DND-41 (cell line): ENCODE results near the gene PIGQ.

Source experiments
- ATAC-seq: fragments of 200-7000 bp; cut with Tn5 transposase; 3 replicates; pipeline ENCODE4 v1.9.1; 2021; ENCODE audit warnings: low read depth; ENCODE audit not compliant: insufficient read depth
- DNase-seq: peaks from one replicate; pipeline ENCODE4 v3.0.0-alpha.2; 2020
- H2AFZ ChIP-seq: 2 replicates; pipeline ENCODE4 v1.6.0; 2012; ENCODE audit warnings: low read depth, low read length
- H3K27ac ChIP-seq: 2 replicates; pipeline ENCODE4 v1.5.1; 2012; ENCODE audit warnings: low read length, inconsistent platforms
- H3K27me3 ChIP-seq: fragments of 200-600 bp; sonication (generic); 2 replicates; pipeline ENCODE4 v1.6.0; 2012; ENCODE audit warnings: low read length, mild to moderate bottlenecking, inconsistent platforms; ENCODE audit not compliant: insufficient read depth, poor library complexity
- H3K36me3 ChIP-seq: 2 replicates; pipeline ENCODE4 v1.5.1; 2012; ENCODE audit warnings: low read length, inconsistent platforms; ENCODE audit not compliant: insufficient read depth
- H3K4me1 ChIP-seq: 2 replicates; pipeline ENCODE4 v1.5.1; 2012; ENCODE audit warnings: mild to moderate bottlenecking, low read length; ENCODE audit not compliant: insufficient read depth
- H3K4me2 ChIP-seq: 2 replicates; pipeline ENCODE4 v1.6.0; 2012; ENCODE audit warnings: mild to moderate bottlenecking, moderate library complexity, low read length, inconsistent platforms; ENCODE audit not compliant: insufficient read depth
- H3K4me3 ChIP-seq, 2 experiments: fragments of 200-600 bp in 1 of 2; shearing (Covaris generic) in 1 of 2; 2 replicates each; pipeline ENCODE4 v1.5.1; 2012 to 2016; ENCODE audit warnings: inconsistent platforms in 2 of 2, low read length in 2 of 2, mild to moderate bottlenecking in 2 of 2, low read depth in 1 of 2, moderate library complexity in 1 of 2
- H3K79me2 ChIP-seq: 2 replicates; pipeline ENCODE4 v1.6.0; 2012; ENCODE audit warnings: low read length, inconsistent platforms; ENCODE audit not compliant: insufficient read depth
- H3K9ac ChIP-seq: 2 replicates; pipeline ENCODE4 v1.6.0; 2012; ENCODE audit warnings: low read depth, mild to moderate bottlenecking, inconsistent platforms, low read length, moderate library complexity
- H3K9me3 ChIP-seq: 2 replicates; pipeline ENCODE4 v1.5.1; 2012; ENCODE audit warnings: low read length, moderate library complexity, mild to moderate bottlenecking, inconsistent platforms; ENCODE audit not compliant: insufficient read depth, severe bottlenecking
- H4K20me1 ChIP-seq: 2 replicates; pipeline ENCODE4 v1.6.0; 2012; ENCODE audit warnings: low read length; ENCODE audit not compliant: insufficient read depth
- EZH2 ChIP-seq: IDR thresholded peaks from 3 replicates; pipeline ENCODE4 v1.6.1; 2012; ENCODE audit warnings: borderline replicate concordance, low read depth, mild to moderate bottlenecking, moderate library complexity, low read length, inconsistent platforms; ENCODE audit not compliant: severe bottlenecking
- TF ChIP-seq, protein P1 (sequence below): IDR thresholded peaks from 2 replicates; pipeline ENCODE4 v1.5.1; 2012; ENCODE audit warnings: borderline replicate concordance, low read length, moderate library complexity, mild to moderate bottlenecking; ENCODE audit not compliant: poor library complexity, severe bottlenecking; ENCODE audit errors: extremely low read depth

Gene PIGQ

GRCh38 chr16:546909-547770 lies 22.6 kb upstream of the PIGQ start:
- peaks cover 34% of the 10 kb centered on the region for H3K79me2 ChIP-seq
- DNase-seq: peak; percentile 49
- no peak overlapping the region for H3K4me2 ChIP-seq

DNA sequence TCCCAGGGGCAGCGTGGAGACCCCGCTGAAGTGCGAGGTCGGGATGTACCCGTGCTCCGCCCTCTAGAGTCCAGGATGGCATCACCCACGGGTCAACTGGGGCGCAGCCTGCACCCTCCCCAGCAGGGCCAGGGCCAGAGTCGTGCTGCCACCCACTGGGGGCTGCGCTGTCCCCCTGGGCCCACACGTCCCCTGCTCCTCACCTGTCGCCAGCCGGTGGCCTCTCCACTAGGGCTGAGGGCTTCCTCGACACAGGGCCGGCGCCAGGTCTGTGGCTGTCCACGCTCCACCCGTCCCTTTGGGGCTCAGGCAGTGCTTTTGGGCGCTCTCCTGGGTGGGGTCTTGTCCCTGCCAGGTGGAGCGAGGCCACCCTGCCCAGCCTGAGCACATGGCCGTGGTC lies 21.2 kb upstream of the PIGQ start:
- no peak overlapping the region for H3K4me2 ChIP-seq
- H3K36me3 ChIP-seq: peaks cover 52% of the 10 kb centered on the region
- H3K9me3 ChIP-seq: no peaks in the 10 kb centered on the region
- TF ChIP-seq, protein P1, sequence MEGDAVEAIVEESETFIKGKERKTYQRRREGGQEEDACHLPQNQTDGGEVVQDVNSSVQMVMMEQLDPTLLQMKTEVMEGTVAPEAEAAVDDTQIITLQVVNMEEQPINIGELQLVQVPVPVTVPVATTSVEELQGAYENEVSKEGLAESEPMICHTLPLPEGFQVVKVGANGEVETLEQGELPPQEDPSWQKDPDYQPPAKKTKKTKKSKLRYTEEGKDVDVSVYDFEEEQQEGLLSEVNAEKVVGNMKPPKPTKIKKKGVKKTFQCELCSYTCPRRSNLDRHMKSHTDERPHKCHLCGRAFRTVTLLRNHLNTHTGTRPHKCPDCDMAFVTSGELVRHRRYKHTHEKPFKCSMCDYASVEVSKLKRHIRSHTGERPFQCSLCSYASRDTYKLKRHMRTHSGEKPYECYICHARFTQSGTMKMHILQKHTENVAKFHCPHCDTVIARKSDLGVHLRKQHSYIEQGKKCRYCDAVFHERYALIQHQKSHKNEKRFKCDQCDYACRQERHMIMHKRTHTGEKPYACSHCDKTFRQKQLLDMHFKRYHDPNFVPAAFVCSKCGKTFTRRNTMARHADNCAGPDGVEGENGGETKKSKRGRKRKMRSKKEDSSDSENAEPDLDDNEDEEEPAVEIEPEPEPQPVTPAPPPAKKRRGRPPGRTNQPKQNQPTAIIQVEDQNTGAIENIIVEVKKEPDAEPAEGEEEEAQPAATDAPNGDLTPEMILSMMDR: no peak
- TF ChIP-seq EZH2: no peak
- ATAC-seq (no peak), DNase-seq (no peak)
- no peaks in the 10 kb centered on the region for H3K4me1 ChIP-seq
- H3K79me2 ChIP-seq: peaks cover 21% of the 10 kb centered on the region
- H2AFZ ChIP-seq: no peak overlapping the region
- no peaks in the 10 kb centered on the region for H3K27me3 ChIP-seq
- peaks cover 39% of the 10 kb centered on the region for H4K20me1 ChIP-seq
- no peak overlapping the region for H3K27ac ChIP-seq
- no peak overlapping the region for H3K4me3 ChIP-seq
- H3K9ac ChIP-seq: no peak overlapping the region

More at GRCh38 chr16:546909-547770, 22.6 kb upstream of the PIGQ start:
- ATAC-seq: peak; percentile 56
- Histone ChIP-seq H4K20me1 (peaks cover 50% of the 10 kb centered on the region), H3K27me3 (no peaks in the 10 kb centered on the region), H3K4me3 (no peak overlapping the region), H3K9me3 (no peaks in the 10 kb centered on the region), H2AFZ (no peak overlapping the region), H3K9ac (no peak overlapping the region), H3K27ac (no peak overlapping the region), H3K4me1 (no peaks in the 10 kb centered on the region), H3K36me3 (peaks cover 45% of the 10 kb centered on the region)
- TF ChIP-seq, protein P1: no peak
- TF ChIP-seq EZH2: no peak

GRCh38 chr16:549544-550263 lies 20.1 kb upstream of the PIGQ start:
- no peaks in the 10 kb centered on the region for H3K4me1 ChIP-seq
- H3K27me3 ChIP-seq: no peaks in the 10 kb centered on the region
- no peaks in the 10 kb centered on the region for H3K9me3 ChIP-seq
- ATAC-seq (no peak), DNase-seq (no peak)
- no peak overlapping the region for H3K4me3 ChIP-seq
- peaks cover 12% of the 10 kb centered on the region for H3K79me2 ChIP-seq
- no peak overlapping the region for H3K9ac ChIP-seq
- no peak for TF ChIP-seq EZH2
- TF ChIP-seq, protein P1: peak; percentile 45
- no peak overlapping the region for H3K27ac ChIP-seq
- no peak overlapping the region for H3K4me2 ChIP-seq
- peaks cover 34% of the 10 kb centered on the region for H4K20me1 ChIP-seq
- peaks cover 52% of the 10 kb centered on the region for H3K36me3 ChIP-seq
- no peak overlapping the region for H2AFZ ChIP-seq
